GM23338 (cell line): ENCODE results near the gene TYW1B.

Source experiments
- POLR2AphosphoS5 ChIP-seq: IDR thresholded peaks from 2 replicates; pipeline ENCODE4 v1.6.1; 2016; ENCODE audit warnings: antibody characterized with exemption, low read depth
- TF ChIP-seq, protein P1 (sequence below), 2 experiments: fragments of 200-600 bp in 1 of 2; sonication (generic) in 1 of 2; conservative IDR thresholded peaks; 2 replicates each; pipeline versions ENCODE4 v1.5.1 to v1.6.1; 2016 to 2017; ENCODE audit warnings: antibody characterized with exemption in 2 of 2, low read depth in 2 of 2, mild to moderate bottlenecking in 2 of 2, moderate library complexity in 1 of 2
- TF ChIP-seq, protein P2 (sequence below): IDR thresholded peaks from one replicate; pipeline ENCODE4 v1.6.1; 2018; ENCODE audit warnings: antibody characterized with exemption; ENCODE audit not compliant: unreplicated experiment

DNA sequence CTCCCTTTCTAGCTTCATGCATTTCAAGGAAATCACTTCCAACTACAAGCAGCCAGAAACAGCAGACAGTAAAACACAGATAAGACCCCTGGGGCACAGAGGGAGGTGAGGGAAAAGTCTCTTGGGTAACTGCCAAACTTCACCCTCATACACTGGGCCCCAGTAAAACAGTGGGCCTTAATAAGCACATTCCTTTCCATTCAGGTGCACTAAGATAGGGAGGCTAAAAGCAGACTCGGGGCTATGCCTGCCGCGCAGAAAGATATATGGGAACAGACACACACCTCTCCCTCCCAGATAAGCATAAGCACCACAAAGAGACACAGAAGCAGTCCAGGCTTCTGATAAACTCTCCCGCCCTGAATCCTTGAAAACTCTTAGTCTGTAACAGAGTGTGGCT lies 117.0 kb downstream of the TYW1B start:
- TF ChIP-seq POLR2AphosphoS5, result no peak
- TF ChIP-seq, protein P1, sequence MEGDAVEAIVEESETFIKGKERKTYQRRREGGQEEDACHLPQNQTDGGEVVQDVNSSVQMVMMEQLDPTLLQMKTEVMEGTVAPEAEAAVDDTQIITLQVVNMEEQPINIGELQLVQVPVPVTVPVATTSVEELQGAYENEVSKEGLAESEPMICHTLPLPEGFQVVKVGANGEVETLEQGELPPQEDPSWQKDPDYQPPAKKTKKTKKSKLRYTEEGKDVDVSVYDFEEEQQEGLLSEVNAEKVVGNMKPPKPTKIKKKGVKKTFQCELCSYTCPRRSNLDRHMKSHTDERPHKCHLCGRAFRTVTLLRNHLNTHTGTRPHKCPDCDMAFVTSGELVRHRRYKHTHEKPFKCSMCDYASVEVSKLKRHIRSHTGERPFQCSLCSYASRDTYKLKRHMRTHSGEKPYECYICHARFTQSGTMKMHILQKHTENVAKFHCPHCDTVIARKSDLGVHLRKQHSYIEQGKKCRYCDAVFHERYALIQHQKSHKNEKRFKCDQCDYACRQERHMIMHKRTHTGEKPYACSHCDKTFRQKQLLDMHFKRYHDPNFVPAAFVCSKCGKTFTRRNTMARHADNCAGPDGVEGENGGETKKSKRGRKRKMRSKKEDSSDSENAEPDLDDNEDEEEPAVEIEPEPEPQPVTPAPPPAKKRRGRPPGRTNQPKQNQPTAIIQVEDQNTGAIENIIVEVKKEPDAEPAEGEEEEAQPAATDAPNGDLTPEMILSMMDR (conservative IDR thresholded peaks at IDR 0.05; ENCODE audit: low read depth in 2 of 2), result no peak
- TF ChIP-seq, protein P2, sequence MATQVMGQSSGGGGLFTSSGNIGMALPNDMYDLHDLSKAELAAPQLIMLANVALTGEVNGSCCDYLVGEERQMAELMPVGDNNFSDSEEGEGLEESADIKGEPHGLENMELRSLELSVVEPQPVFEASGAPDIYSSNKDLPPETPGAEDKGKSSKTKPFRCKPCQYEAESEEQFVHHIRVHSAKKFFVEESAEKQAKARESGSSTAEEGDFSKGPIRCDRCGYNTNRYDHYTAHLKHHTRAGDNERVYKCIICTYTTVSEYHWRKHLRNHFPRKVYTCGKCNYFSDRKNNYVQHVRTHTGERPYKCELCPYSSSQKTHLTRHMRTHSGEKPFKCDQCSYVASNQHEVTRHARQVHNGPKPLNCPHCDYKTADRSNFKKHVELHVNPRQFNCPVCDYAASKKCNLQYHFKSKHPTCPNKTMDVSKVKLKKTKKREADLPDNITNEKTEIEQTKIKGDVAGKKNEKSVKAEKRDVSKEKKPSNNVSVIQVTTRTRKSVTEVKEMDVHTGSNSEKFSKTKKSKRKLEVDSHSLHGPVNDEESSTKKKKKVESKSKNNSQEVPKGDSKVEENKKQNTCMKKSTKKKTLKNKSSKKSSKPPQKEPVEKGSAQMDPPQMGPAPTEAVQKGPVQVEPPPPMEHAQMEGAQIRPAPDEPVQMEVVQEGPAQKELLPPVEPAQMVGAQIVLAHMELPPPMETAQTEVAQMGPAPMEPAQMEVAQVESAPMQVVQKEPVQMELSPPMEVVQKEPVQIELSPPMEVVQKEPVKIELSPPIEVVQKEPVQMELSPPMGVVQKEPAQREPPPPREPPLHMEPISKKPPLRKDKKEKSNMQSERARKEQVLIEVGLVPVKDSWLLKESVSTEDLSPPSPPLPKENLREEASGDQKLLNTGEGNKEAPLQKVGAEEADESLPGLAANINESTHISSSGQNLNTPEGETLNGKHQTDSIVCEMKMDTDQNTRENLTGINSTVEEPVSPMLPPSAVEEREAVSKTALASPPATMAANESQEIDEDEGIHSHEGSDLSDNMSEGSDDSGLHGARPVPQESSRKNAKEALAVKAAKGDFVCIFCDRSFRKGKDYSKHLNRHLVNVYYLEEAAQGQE, result no peak
